Mucosa of descending colon (tissue), 3 donors: ENCODE measurements around the gene CYTH1. TPM values are rescaled to one million over a fixed set of nuclear protein-coding genes. Genes with fewer than 3 reads are reported as not detected.
A peak's percentile ranks its signal among the peaks of the same experiment; 100 is the strongest.

Experiments
- ATAC-seq: fragments of 200-7000 bp; cut with Tn5 transposase; one replicate; pipeline ENCODE4 v1.9.1; 2020; ENCODE audit warnings: mild to moderate bottlenecking, moderate library complexity
- DNase-seq, 3 donors: peaks; one replicate each; pipeline ENCODE4 v3.0.0-alpha.2; 2020
- H3K36me3 ChIP-seq: fragments of 200-600 bp; one replicate; pipeline ENCODE4 v1.8.0; 2021; ENCODE audit warnings: low read depth, mild to moderate bottlenecking
- H3K4me1 ChIP-seq: fragments of 200-600 bp; one replicate; pipeline ENCODE4 v1.8.0; 2021; ENCODE audit warnings: low read depth, mild to moderate bottlenecking
- H3K4me3 ChIP-seq: fragments of 200-600 bp; one replicate; pipeline ENCODE4 v1.8.0; 2021; ENCODE audit warnings: mild to moderate bottlenecking
- H3K9me3 ChIP-seq: fragments of 200-600 bp; one replicate; pipeline ENCODE4 v1.8.0; 2021; ENCODE audit warnings: mild to moderate bottlenecking
- intact Hi-C, 2 donors: fragments of 100-400 bp; cut with DNase I in 1 of 2; cut with micrococcal nuclease in 1 of 2; formaldehyde crosslinking; loops; one replicate each; pipeline versions ENCODE4 v1.11.0 to v1.11.1; 2022; cut with DNase I, micrococcal nuclease
- total RNA-seq, 3 donors: library from RNA; stranded (reverse); fragmentation: NEBNext Ultra II Directional in 2 of 3; extraction: Animal tissue kit (Norgen Biotek cat#: 25700) in 2 of 3; gene quantifications; one replicate each; pipeline versions ENCODE4 v1.2.1 to v1.2.4, GENCODE V29; 2021 to 2023
- TF ChIP-seq, protein P1 (sequence below): fragments of 200-600 bp; IDR thresholded peaks from one replicate; pipeline ENCODE4 v1.8.0; 2022; ENCODE audit warnings: antibody characterized with exemption, mild to moderate bottlenecking
- donor health status: DM: no; HTN: no; CAD: no; lungs with moderate emphysema.
- donor health status: DM: no; HTN: no; CAD: no.
- donor health status: DM: no; HTN: yes; CAD: no.

Gene CYTH1
- total RNA-seq, 3 donors from 2014 or later: 60.3 to 99.4 (median 91.6) TPM

DNA sequence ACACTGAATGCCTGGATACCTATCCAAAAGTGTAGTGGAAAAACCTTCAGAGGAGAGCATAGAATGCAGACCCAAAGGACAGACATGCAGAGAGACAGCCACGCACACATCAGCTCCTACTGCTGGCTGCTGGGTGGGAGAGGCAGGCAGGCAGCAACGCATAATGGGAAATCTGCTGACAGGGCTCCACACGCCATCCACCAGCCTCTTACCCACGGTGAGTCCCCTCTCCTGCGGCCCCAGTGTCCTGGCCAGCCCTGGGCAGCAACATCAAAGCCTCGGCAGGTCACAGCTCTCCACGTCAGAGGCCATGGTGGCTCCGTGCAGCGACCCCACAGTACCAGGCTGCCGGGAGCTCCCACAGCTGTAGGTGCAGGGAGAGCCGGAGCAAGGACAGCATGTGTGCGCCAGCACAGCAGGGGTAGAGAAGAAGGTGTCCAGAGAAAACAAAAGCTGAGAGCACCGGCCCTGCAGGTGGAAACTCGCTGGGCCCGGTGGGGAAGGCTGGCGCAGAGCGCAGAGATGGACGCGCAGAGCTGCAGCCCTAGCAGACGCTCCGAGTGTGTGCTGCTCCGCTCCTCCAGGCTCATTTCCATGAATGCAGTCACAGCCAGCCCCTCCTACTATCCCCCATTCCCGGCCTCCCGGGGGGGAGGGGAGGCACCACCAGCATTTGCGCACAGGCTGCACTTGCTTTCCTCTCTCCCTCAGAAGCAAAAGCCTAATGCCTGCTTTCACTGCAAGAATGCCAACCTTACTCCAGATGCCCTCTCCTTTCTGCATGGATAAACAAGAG is 58.9 kb downstream of the CYTH1 start:
- peaks cover 68% of the 10 kb centered on the region for H3K4me1 ChIP-seq
- H3K36me3 ChIP-seq: no peaks in the 10 kb centered on the region
- DNase-seq (no peak), ATAC-seq (peak; percentile 4)
- TF ChIP-seq, protein P1, sequence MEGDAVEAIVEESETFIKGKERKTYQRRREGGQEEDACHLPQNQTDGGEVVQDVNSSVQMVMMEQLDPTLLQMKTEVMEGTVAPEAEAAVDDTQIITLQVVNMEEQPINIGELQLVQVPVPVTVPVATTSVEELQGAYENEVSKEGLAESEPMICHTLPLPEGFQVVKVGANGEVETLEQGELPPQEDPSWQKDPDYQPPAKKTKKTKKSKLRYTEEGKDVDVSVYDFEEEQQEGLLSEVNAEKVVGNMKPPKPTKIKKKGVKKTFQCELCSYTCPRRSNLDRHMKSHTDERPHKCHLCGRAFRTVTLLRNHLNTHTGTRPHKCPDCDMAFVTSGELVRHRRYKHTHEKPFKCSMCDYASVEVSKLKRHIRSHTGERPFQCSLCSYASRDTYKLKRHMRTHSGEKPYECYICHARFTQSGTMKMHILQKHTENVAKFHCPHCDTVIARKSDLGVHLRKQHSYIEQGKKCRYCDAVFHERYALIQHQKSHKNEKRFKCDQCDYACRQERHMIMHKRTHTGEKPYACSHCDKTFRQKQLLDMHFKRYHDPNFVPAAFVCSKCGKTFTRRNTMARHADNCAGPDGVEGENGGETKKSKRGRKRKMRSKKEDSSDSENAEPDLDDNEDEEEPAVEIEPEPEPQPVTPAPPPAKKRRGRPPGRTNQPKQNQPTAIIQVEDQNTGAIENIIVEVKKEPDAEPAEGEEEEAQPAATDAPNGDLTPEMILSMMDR: no peak
- intact Hi-C loops: no loop called here
- no peaks in the 10 kb centered on the region for H3K9me3 ChIP-seq
- H3K4me3 ChIP-seq: no peak overlapping the region

- Histone ChIP-seq H3K4me3 (no peak overlapping the region), H3K36me3 (no peaks in the 10 kb centered on the region), H3K4me1 (peaks cover 75% of the 10 kb centered on the region), H3K9me3 (no peaks in the 10 kb centered on the region)
- ATAC-seq (peak; percentile 11), DNase-seq (no peak)
- TF ChIP-seq, protein P1: no peak
- intact Hi-C loops: no loop called here
These were observed 59.8 kb downstream of the CYTH1 start for GRCh38 chr17:78722246-78722761.

DNA sequence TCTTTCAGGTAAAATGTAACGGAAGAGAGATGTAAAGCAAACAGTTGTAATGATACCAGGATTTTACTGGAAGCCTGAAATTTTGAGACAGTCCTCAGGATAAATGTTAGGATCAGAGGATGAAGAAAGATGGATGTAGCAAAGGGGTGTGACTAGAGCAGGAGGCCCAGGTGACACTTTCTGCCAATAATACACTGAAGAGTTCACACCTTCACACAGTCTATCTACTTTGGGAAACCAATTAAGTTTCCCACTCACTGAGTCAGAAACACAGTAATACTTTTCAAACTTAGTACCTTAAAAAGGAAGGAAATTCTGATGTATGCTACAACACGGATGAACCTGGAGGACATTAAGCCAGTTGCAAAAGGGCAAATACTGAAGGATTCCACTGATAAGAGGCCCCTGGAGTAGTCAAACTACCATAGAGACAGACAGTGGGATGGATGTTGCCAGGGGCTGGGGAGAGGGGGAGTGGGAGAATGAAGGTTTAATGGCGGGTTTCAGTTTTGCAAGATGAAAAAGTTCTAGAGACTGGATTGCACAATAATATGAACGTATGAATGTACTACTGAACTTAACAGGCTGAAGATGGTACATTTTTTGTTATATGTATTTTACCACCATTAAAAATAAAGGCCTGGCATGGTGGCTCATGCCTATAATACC is 62.3 kb downstream of the CYTH1 start:
- TF ChIP-seq, protein P1: no peak
- H3K36me3 ChIP-seq: no peaks in the 10 kb centered on the region
- H3K9me3 ChIP-seq: no peaks in the 10 kb centered on the region
- no peak for DNase-seq
- no peak overlapping the region for H3K4me3 ChIP-seq
- peaks cover 82% of the 10 kb centered on the region for H3K4me1 ChIP-seq
- intact Hi-C loops: no loop called here
- no peak for ATAC-seq

DNA sequence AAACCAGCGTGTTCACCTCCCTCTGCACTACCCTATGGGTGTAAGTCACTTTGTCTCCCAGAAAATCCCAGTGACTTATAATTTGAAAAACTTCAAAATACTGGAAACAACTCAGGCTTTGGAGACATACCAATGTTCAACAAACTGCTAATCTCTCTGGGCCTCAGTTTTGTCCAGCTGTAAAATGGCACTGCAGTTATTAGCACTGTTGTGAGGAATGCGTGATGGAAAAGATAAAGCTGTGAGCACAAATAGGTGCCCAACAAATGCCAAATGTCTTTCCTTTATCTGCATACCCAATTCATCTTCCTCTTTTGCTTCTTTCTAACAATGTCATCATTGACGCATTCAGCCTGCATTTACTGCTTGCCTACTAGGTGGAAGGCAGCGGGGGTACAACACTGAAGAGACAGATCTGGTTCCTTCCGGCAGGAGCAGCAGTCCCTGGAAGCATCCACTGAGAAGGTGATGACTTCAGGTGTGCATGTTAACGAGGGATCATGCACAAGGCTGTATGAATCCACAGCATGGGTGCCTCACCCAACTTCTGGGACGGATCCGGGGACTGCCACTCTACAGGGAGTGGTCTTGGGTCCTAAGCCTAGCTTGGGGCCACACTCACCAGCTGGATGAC is 63.4 kb downstream of the CYTH1 start:
- H3K4me3 ChIP-seq: no peak overlapping the region
- DNase-seq: no peak
- ATAC-seq: no peak
- no peaks in the 10 kb centered on the region for H3K9me3 ChIP-seq
- H3K4me1 ChIP-seq: peaks cover 72% of the 10 kb centered on the region
- H3K36me3 ChIP-seq: no peaks in the 10 kb centered on the region
- intact Hi-C loops: no loop called here
- TF ChIP-seq, protein P1: no peak

- DNase-seq: no peak
- TF ChIP-seq, protein P1: no peak
- intact Hi-C loops: no loop called here
- no peak overlapping the region for H3K4me3 ChIP-seq
- H3K9me3 ChIP-seq: no peaks in the 10 kb centered on the region
- H3K4me1 ChIP-seq: peaks cover 67% of the 10 kb centered on the region
- ATAC-seq: peak; percentile 43
- no peaks in the 10 kb centered on the region for H3K36me3 ChIP-seq
These were observed 64.6 kb downstream of the CYTH1 start for GRCh38 chr17:78717431-78717980.
